ENCODE results near the gene ANKRD66.
"Not testable (repeated sequence)": the region's sequence is repeated elsewhere in the genome, so short reads cannot be mapped to it uniquely, and the experiment has no call there.

ANKRD66 gene

DNA sequence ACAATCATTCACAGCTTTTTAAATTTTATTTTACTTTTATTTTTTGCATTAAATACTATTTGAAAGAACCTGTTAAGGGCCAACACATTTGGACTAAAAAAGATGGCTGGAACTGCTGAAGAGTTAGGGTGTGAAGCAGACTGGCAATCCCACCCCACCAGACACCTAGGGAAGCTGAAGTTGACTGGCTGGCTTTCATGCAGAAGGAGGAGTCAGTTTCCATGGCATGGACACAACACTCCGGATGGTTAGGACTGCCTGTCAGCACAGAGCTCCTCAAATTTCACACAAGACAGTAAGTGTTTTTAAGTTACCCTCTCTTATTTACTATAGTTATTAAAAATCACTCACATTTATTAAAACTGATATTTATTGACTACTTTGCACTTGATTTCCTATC is at the start of gene ANKRD66:
Gene ANKRD66 (plus strand): TSS at position 238 of the 400 bp plus-strand sequence. CDS start 5,016 bp downstream, outside the sequence.
- no peak for DNase-seq (ENCODE audit: low spot score)

DNA sequence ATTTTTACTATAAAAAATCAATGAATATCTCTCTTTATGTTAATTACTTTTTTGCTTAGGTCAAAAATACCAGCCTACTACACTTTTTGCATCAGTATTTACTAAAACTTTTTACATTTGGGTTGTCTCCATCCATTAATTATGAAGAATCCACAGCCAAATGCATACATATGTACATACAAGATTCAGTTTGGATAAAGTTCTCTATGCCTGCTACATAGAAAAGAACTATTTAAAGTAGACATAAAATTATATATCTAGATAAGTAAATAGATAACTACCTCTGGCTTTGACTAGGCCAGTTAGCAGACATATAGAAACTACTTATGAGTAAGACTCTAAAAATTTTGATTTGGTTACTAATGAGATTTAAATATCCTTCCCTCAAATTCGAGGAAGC is 46.8 kb upstream of the ANKRD66 start:
- DNase-seq (ENCODE audit: low spot score), result no peak

DNA sequence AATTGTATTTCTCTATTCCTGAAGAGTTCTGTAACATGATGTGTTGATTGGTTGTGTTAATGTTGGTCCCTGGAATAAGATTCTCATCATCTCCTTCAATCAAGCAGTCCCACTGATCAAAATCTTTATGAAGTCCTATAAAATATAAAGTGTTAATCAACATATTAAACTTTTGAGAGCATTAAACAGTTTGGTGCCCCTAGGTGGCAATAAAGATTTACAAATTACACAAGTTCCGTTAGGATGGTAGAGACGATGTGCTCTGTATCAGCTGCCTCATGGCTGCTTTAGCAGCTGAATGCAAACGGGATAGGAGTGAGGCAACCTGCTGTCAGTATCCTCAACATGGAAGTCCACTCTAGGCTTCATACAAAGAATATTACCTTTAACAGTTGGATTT is 42.2 kb upstream of the ANKRD66 start:
- no peak for DNase-seq (ENCODE audit: low spot score)

DNA sequence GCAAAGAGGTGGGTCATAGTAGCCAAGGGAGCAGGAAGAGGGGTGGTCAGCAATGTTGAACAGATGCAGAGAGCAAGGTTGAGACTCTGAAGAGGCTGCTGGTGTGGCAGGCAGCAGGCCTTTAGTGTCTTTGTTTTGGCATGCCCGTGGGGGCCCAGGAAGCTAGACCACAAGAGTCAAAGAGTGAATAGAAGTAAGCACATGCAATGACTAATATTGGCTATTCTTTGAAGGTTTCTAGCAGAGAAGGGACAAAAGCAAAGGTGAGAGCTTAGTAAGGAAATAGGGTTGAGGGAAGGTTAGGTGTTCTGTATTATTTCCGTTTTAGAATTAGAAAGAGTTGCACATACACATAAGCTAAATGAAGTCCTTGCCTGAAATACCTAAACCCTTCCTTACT is 40.3 kb upstream of the ANKRD66 start:
- no peak for DNase-seq (ENCODE audit: low spot score)

DNA sequence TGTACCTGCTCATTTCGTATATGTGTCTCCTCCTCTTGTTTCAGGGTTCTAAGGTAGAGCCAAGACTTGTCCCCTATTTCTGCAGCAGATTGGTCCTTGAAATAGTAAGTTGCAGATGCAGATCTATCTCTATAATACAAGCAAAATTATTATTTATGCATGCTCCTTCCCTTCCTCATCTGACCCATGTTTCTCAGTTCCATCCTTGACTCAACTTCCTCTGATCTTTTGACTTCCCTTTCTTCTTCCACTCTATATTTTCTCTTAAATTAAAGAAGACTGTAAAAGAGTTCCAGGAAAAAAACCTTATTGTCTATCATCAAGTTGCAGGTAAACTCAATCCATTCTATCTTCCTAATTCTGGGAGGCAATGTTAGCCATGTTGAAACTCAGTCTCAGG is 35.2 kb upstream of the ANKRD66 start:
- no peak for DNase-seq (ENCODE audit: low spot score)

DNA sequence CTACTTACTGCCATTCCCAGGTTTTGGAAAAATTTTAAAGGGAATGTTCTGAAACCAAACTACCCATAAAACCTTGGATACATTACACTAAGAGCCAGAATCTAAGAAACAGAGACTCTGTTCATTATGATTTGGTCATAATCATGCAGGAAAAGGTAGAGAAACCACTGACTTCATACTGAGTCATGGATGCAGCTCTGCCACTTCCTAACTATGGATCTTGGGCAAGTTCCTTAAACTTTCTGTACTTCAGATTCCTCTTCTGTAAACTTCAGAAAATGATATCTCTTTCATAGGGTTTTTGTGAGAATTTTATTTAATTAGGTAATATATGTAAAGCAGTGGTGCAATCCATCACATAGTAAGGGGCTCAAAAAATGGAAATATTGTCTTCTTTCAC is 31.6 kb upstream of the ANKRD66 start:
- no peak for DNase-seq (ENCODE audit: low spot score)

DNA sequence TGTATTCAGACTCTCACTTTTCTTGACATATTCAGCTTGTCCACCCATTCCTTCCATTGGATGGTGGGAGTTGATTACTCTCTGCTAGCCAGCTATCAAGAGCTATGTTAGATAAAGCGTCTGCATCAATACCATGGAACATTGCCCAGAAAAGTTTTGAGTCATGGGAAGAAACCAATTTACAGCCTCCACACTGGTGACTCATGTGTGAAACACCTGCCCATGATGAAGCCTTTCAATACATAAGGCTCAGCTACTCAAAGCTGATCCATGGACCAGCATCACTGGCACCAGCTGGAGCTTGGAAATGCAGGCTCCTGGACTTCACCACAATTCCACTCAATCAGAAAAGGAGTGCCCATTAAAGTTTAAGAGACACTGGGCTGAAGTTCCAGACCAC is 27.6 kb upstream of the ANKRD66 start:
- DNase-seq (ENCODE audit: low spot score), result no peak

DNA sequence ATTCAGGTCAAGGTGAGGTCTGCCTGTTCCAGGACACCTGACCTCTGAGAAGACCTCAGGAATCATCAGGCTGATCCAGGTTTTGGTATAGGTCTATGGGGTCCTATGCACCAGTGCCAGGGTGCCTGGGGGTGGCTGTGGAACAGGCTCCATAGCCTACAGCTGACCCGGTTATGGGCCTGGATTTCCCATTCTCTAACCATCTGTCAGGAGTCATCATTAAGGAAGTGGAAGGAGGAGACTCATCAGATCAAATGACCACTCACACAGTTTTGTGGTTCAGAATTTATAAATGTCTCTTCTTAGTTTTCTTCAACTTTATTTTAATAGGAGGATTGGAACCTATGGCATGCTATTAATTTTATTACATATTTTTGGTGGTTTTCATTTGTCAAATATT is 26.3 kb upstream of the ANKRD66 start:
- DNase-seq (ENCODE audit: low spot score), result no peak

DNA sequence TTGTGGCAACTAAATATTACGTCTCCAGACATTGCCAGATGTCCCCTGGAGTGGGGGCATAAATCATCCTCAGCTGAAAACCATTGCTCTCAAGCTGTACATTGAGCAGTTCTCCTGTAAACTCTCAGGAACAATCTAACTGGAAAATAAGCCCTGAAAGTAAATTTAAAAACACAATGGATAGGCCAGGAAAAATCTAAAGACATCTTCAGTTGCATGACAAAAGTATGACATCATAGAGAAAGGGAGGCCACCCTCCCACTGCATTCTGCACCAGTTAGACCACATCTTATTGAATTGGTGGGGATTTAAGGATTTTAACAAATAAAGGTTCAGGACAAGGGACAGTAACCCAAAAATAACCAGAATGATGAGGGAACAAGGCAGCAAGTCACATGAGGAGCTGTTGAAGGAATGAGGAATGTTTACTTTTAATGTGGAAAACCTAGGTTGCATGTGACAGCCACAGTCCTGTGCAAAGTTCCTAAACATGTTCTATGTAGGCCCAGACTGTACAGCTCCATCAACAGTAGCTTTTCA is 16.9 kb upstream of the ANKRD66 start:
- DNase-seq (ENCODE audit: low spot score), result no peak

DNA sequence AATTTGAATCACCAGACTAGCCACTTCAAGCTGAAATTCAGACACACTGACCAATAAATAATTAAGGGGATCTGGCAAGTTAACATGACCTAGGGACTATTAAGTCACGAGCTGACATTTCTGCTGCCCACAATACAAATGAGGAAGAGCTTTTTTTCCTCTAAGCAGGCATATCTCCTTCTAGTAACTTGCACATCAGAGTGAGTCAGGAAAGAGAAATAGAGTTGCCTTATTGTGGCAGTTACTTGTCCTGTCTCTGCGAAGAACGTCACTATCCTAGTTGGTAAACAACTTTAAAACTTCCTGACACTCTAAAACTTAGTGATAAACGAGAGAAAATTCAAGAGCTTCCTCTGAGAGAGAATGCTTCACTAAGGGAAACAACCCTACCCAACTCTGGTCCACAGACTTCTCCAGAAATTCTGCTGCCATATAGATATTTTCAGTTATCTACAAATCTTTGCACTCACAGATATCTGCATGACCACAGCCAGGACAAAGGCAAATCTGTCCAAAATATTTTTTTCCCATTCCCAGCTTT is 15.7 kb upstream of the ANKRD66 start:
- no peak for DNase-seq (ENCODE audit: low spot score)

DNA sequence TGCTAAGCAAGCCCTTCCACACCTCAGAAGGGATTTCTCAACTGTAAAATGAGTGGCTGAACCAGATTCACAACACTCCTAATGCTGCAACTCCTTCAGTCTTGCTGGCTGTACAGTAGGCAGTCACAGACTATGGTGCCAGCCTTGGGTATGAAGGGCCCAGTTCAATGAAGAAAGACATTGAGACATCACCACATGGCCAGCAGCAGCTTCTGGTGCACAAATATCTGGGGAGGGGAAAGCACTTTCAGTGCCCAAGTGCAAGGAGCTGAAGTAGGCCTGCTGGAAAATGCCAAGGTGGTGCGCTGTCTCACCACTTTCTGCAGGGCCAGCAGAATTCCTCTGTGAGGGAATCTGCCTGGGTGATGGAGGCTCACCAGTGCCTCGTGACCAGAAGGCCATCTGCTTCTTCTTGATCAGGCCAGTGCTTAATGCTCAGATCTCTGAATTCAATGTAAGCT is 13.4 kb upstream of the ANKRD66 start:
- DNase-seq (ENCODE audit: low spot score), result no peak

DNA sequence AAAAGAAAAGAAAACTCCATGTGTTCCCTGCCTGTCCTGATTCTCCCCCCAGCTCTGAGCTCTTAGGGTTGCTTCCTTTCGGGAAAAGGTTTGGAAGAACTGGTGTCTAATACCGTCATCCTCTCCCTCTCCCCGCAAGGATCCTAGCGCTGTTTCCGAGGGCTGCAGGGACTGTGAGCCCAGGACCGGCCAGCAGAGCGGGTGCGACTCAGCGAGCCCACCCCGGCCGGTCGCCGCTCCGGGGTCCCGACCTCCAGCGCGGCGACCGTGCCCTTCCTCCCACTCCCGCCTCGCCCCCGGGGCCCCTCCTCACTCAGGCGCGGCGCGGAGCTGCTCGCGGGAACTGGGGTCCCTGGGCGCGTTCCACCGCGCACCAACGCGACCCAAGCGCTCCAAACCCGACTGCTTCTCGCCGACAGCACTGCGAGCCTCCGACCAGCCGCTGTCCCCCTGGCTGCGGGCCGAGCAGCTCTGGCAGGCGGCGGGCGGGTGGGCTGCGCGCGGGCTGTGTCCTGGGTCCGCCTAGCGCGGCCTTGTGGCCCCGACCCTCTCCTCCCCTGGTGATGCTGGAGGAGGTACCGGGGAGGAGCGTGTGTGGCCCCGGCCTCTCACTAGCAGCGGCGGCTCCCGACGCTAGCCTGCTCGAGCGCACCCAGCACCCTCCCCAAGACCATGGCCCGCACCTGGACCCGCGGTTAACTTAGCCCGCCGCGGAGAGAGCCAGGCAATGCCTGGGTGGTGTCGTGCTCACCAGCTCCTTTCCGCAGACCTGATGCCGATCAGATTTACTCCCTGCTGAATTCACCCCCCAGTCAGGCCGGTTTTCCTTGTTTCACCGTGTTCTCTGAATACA is 11.6 kb upstream of the ANKRD66 start, which contains the start of gene PLA2G7:
Gene PLA2G7 (minus strand): TSS at position 509 of the 853 bp plus-strand sequence. CDS start 12,484 bp downstream, outside the sequence.
- DNase-seq (ENCODE audit: low spot score), result peak; percentile 23

DNA sequence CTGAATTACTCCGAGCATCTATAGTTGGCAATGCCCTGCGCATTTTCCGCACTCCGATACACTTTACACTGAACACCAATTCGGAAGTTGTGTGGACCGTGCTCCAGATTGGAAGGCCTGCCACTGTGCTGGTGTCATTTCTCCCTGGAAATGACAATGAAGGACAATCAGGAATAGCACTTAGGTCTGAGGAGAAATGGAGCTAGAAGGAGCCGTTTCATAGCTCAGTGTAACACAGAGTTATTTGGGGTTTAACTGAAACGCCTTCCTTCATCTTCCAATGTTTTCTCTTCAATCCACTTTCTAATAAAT is 11.1 kb upstream of the ANKRD66 start:
- DNase-seq (ENCODE audit: low spot score), result no peak

DNA sequence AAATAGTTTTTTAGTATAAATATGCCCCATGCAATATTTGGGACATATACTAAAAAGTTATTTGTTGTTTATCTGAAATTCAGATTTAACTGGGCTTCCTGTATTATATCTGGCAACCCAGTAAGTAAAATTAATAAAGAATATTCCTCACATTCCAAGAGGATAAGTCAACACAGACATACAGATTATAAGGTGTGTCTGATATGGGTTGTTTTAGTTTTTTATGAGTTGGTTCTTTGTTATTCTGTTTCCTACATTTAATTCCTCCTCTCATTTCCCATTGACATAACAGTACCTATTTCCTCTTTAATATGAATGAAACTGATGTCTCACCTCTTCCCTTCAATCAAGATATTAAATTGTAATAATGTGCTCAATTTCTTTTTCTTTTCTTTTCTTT is 9.8 kb upstream of the ANKRD66 start:
- DNase-seq (ENCODE audit: low spot score), result no peak

DNA sequence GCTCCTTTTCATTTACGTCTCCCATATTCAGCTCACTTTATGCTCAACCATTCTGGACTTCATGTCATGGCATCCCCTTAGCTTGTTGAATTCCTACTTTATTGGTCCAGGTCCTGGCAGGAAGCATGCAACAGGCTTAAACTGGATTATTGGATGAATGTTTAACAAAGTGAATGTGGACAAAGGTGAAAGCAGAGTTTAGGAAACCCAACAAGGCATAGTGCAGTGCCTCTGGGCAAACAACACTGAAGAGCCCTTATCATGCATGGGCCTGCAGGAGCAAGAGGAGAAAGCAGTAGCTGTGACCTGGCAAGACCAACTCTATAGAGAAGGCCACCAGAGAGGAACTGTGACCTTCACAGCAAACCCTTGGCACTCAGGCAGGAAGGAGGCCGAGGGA is 5.3 kb upstream of the ANKRD66 start:
- DNase-seq (ENCODE audit: low spot score), result no peak

DNA sequence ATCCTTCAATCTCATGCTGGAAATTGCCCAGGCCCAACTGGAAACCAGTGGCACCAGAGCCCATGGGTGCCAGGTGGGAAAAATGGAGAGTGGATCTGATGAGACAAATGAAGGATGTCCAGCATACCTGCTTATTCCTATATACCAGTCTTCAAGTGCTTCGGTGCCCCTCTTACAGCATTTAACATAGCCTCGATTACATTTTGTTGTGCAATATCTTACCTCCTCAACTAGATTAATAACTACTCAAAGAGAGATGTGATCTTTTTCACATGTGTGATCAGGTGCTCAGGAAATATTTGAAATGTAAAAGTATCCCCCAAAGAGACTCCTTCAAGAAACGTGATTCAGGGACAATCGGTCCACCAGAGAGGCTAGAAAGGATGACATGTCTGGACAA is 4.8 kb upstream of the ANKRD66 start:
- no peak for DNase-seq (ENCODE audit: low spot score)

DNA sequence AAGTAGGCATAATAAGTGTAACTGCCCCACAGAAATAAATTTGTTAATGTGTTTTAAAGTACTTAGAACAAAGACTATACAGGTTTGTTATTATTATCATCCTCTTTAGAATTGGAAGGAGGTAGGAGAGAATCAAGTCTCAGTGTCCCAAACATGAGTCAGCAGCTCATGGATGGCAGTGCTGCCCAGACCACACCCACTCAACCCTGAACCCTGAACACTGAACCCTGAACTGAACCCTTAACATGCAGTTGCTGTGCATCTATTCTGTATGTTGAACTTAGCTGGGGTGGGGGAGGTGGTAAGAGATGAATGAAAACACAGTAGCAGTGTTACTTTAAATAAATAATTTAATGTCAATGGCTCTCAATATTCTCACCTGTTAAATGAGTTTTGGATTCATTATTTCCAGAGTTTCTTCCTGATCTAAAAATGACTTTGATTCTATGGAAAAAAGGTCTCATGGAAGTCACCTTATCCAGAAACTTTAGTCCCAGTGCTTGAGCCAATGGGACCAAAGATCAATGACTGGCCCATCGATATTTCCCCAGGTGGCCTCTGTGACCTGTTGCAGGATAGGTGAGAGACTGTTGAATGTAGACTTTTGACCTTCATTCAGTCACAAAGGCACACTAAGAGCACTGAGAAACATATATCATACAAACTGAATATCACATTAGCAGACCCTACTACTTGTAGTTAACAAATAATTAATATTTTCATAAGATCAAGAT is 3.1 kb upstream of the ANKRD66 start:
- no peak for DNase-seq (ENCODE audit: low spot score)

DNA sequence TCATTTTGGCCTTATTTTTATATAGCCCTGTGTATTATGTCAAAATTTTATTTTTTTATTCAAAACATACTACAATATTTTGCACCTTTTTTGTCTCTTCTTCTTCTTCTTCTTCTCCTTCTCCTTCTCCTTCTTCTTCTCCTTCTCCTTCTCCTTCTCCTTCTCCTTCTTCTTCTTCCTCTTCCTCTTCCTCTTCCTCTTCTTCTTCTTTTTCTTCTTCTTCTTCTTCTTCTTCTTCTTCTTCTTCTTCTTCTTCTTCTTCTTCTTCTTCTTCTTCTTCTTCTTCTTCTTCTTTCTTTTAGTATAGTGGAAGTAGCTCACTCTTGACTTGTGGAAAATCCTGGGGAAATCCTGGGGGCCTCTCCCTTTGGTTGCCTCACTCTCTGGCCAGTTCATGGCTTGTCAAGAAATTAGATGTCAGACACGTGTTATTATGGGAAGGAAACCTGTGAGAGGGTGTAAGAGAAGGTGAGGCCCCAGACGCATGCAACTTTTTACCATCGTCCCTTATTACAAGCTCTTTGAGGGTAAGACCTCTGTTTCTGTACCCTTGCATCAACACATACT is 2.5 kb upstream of the ANKRD66 start:
- DNase-seq (ENCODE audit: low spot score), result not testable (repeated sequence)

DNA sequence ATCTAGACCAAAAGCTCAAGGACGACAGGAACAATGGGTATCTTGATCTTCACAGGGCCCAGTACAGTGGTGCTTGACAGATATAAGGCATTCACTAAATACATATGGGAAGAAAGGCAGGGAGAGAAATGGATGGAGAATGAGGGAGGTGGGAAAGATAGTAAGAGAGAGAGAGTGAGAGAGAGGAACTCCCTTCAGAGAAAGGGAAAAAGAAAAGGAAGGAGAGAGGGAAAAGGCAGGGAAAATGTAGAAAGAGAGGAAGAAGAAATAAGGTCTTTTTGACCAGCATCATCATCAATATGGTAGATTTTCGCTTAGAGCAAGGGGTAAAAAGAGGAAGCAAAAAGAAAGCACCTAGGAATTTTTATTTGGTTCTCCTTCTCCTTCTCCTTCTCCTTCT is 760 bp upstream of the ANKRD66 start:
- no peak for DNase-seq (ENCODE audit: low spot score)

DNA sequence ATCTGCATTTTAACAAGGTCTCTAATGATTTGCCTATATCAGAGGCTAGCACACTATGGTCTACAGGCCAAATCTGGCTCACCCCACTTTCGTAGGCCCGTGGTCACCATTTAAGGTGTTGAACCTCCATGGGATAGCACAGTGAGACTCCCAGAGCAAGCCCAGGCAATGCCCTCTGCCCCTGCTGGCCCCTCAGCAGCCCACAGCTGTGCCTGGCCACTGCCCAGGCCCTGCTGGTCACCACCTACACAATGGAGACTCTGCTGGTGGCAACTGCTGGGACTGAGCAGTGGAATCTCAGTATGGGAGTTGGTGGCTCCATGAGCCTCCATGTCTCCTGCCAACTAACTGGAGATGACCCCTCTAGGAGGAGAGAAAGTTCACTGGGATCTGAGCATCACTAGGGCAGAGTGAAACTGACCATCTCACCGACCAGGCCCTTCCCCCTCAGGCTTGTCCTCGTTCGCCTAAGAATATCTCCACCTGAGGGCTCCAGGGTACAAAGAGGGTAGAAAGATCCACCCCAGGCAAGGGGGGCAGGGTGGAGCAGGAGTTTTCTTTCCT is 2.3 kb downstream of the ANKRD66 start:
- DNase-seq (ENCODE audit: low spot score), result no peak

DNA sequence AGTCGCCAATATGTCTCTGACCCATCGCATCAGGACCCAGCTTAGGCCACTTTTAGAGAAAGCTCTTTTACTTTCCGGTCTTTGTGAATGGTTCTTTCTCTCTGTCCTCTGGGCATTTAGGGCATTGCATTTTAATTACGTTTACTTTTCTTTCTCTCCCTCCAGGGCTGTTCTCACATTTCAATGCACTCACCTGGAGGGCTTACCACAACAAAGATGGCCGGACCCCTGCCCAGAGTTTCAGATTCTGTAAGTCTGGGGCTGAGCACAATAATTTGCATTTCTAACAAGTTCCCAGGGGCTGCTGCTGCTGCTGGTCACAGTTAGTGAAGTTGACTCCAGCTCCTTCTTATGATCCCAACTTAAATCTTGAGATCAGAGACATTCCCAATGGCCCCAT is 3.0 kb downstream of the ANKRD66 start:
- DNase-seq (ENCODE audit: low spot score), result no peak

DNA sequence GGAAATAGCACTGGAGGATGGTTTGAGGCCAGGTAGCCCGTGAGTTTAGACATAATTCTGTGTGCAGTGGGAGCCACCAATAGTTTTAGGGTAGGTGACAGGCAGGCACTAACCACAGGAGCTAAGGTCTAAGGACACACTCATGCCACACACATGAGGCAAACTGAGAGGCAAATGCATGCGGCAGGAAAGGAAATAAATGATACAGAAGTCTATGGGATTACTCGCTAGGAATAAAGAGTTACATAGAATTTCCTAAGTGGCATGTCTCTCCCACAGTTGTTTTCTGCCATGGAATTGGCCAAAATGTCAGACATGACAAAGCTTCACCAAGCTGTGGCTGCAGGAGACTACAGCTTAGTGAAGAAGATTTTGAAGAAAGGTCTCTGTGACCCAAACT is 4.9 kb downstream of the ANKRD66 start:
- DNase-seq (ENCODE audit: low spot score), result no peak

Measured in hepatic stellate cell (primary cell).